ENCODE results near the gene PPFIA2.

PPFIA2 gene

DNA sequence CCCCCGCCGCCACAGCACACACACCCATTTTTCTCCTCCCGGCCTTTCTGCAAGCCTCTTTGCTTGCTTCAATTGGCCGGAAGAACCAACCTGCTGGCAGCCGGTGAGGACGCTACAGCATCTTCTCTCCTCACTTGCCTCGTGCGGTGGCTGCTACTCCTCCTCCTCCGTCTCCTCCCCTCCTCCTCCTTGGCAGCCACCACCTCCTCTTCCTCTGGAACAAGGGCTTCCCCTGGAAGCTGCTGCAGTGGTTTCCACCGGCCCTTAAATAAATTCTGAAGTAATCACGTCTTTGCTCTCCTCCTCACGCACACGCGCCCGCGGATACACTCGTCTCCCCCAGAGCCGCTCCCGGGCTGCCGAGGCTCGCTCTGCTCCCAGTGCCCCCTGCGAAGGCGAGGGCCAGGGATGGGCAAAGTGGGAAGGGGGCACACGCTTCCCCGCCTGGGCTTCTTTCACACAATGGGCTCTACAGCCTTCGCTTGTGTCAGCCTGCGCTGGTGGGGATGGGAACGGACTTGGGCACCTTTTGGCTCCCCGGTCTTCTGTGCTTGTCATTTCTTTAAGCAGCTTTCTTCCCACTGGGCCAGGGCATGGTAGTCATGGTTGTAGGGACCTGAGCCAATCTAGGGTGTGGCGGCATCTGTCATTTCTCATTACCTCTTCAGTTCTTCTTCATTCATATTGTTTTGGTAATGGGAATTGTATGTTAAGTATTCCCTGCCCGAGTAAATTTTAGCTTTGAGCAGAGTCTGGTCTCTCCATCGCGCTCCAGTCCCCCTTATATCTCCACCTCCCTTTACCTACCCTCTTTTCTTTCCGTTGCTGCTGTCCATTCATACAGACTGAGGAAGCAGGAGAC, at the start of gene PPFIA2:
TSS of gene PPFIA2 (minus strand) at position 161 of the 862 bp plus-strand sequence.
- DNase-seq (ENCODE audit: low read depth): no peak

DNA sequence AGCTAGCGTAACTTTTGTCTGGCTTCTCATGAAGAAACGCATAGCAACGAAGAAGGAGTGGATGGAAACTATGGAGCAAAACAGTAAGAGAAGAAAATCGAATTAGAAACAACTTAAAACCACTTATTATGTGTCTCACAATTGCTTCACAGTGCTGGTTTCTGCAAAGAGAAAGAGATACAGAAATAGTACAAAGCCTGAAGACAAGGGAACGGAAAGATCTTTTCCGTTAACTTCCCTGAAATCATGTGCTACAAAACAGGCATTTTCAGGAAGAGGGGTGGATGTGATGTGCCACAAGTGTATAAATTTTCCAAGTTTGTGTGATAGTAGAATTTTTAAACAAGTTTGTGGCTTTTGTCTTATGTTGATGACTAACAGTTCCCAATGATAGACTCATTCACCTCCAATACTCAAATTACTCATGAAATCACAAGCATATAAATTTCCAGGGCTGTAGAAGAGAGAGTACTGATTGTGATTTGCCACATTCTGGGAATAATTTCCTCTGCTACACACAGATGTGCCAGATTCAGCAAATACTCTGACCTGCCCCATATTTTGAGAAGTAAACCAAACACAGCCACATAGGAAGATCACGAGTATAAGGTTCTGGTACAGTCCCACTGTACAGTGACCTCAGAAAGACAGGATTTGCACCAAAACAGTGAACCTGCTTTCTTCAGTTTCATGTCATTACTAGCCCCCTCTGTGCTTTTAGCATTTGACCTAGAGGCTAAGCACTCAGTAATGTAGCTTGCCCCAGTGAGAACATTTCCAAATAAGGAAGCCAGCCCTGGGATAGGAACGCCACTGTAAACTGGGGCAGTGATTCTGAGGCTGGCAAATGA, 41.4 kb upstream of the PPFIA2 start:
- no peak for DNase-seq (ENCODE audit: low read depth)

DNA sequence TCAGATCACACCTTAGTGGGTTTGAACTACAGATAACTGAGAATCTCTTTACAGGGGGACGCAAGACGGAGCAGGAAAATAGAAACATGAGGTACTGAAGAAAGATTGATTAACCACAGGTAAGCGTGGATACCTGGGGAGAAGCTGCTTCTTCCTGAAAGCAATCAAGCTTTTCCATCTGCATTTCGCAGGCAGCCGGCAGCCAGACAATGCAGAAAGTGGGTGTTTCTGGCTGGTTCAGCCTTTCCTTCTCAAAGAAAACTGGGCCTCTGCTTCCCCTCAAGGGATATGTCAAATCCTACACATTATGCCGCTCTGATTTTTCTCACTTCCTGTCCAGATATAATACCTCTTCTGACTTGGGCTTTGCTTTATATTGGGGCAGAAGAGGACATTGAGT, 39.1 kb upstream of the PPFIA2 start:
- no peak for DNase-seq (ENCODE audit: low read depth)

DNA sequence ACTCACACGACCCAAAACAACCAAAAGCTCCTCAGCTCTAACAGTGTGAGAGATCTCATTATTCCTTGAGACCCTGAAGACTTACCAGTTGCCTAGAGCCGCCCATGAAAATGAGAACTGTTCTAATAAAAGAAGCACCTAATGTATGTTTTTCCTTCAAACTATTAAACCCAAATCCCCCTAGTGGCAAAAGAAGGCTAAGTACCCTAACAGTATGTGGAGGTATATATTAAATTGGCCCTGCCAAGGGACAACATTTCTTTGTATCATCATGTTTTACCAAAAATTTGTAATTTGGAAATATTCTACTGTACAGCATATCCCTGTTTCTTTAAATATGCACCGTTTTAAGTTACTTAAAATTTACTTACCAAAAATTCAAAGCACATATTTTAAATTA, 38.0 kb upstream of the PPFIA2 start:
- no peak for DNase-seq (ENCODE audit: low read depth)

DNA sequence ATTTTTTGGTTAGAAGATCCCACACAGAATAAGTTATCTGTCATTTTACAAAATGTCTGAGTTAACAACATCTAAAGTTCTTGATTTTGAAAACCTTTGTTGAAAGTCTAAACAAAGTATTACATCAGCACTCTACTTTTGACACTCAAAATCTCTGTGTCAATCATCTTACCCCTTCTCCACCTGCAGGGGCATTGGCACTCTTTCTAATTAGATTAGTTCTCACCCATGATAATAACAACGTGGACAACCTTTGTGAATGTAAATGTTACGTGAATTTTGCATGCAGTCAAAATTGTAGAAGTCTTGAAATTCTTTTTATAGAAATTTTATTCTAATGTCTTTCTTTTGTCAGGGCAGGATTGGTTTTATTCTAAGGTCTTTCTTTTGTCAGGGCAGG, 33.5 kb upstream of the PPFIA2 start:
- no peak for DNase-seq (ENCODE audit: low read depth)

DNA sequence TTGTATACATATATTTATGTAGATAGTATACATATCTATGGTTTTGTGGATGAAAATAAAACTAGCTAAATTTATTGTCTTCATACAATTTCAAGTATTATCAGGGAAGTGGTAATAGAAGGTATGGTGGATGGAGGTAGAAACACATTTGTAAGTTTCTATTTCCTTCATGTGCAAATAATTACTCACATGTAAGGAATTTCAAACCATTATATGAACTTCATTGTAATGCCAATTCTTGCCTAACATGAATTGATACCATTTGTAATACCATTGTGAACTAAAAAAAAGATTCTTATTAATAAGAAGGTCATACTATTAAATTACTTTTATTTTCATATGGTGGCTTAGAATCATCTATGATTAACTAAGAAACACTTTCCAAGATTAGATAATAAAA, 20.1 kb upstream of the PPFIA2 start:
- no peak for DNase-seq (ENCODE audit: low read depth)

DNA sequence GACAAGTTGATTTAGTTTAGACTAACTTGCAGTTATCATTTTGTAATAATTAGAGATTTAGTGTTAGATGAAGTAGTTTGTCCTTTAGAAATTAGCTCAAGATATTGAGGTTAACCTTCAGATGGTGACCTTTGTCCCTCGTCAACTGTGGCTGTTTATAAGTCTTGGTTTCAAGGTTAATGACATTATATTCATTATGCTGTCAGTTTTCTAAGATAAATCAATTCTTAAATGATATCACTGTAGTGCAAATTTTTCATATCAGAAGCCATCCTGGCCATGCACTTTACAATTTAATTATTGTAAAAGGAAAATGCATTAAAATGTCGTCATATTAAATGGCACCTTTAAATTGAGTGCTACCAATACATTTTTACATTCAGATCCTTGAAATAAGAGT, 19.6 kb upstream of the PPFIA2 start:
- no peak for DNase-seq (ENCODE audit: low read depth)

DNA sequence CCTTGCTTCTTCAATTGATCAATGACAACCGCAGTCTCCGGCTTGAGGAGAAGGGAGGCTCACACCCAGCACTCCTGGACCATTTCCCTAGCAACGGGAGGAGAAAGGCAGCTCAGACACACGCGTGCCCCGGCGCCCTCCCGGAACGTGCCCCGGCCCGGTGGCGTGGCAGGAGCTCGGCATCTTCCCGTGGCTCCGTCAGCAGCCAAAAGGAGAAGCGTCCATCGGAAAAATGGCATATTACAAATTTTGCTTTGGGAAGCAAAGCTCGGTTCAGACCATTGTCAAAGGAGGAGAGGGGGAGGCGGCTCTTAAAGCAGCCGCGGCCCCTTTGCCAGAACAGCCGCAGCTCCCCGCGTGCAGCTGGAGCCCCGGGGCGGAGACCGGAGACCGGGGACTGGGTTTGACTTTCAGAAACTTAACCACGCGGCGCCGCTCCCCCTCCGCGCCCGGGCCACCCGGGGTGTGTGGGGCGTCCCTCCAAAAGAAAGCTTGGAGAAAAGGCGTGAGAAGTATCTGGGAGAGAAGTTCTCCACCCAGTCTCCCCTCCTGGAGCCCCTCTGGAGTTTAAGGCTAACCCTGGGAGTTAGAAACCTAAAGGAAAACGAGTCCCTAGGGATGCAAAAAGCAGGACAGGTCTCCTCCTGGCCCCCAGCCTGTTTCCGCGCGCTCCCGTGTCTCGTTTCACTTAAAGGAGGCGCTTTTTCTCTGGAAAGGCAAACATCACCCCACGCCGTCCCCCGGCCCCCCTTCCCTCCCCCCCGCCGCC, 545 bp downstream of the PPFIA2 start:
- no peak for DNase-seq (ENCODE audit: low read depth)

DNA sequence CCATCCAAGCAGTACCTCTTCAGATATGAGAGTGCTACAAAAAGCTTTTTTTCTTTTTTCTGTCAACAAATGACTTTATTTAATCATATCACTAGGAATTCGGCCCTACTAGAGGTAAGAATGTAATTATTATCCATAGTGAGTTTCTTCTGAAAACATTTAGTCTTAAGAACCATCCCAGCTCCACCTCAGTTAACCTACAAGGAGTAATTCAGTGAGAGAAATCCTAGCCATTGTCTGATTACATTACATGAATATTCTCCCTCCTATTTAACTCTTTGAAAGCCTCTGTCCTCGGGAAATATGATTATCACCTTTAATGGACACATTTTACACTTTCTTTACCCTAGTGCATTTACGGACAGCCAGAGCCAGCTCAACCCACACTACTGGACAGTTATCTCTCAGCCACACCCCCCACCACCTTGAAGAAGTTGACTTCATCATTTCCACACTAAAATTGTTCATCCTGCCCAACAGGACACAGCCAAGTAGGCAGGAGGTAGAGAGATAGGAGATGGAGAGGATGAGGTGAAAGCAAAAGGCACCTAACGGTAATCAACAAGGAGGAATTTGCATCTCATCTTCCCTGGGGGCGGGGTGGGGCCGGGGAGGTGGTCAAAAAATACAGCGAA, 1.3 kb downstream of the PPFIA2 start:
- DNase-seq (ENCODE audit: low read depth): no peak

DNA sequence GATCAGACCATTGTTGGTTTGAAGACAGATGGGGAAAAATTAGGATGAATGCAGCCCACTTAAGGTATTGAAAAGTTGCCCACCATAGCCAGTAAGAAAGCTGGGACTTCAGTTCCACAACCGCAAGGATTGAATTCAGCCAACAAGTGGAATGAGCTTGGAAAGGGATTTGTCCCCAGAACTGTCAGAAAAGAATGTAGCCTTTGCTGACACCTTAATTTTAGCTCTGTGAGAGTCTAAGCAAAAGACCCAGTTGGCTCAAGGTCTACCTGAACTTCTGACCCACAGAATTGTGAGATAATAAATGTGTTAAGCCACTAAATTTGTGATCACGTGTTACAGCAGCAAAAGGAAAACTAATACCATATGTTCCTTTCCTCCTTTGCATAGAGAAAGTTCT, 29.4 kb downstream of the PPFIA2 start:
- DNase-seq (ENCODE audit: low read depth): no peak

DNA sequence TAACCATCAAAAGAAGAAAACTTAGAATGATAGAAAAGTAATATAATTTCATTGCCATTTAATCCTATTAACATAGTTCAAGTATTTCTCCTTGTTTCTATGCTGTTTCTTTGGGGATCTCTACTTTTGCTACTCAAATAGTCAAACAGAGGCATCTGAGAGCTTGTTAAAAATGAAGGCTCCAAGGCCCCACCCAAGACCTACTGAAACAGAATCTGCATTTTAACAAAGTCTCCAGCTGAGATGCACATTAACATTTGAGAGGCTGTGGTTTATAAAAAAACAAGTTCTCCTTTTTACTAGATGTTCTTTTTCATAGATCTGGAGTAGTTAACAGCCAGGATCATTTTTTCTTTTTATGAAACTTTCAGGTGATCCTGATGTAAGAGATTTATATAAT, 31.8 kb downstream of the PPFIA2 start:
- DNase-seq (ENCODE audit: low read depth): no peak

DNA sequence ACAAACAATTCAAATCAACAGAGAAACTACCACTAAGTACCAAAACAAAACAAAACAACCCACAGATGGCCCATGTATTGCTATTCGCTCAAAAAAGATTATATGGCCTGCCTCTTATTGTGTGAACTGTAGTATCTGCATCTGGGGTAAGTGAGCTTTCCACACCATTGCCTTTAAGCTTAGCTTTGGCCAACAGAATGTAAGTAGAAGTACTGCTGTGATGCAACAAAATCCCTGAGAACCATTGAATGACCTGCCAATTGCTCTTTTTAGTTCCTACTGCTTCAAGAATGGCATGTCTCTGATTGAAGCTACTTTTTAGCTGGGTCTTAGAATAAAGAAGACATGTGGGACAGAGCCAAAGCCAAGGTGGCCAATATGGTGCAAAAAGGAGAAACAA, 32.5 kb downstream of the PPFIA2 start:
- no peak for DNase-seq (ENCODE audit: low read depth)

DNA sequence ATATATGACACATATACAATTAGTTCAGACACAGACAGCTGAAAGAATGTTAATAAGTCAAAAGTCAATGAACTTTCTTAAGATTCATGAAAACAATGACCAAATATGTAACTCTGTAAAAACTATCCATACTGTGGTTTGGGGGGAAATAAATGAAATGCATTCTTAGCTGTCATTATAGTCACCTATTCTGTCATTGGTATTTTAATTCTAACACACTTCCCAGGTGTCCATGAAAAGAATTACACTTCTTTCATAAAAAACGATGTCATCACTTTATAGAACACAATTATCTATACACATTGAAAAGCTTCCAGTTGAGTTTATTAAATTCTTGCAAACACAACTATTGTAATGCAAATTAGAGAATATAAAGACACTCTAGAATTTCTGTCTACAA, 35.8 kb downstream of the PPFIA2 start:
- DNase-seq (ENCODE audit: low read depth): no peak

DNA sequence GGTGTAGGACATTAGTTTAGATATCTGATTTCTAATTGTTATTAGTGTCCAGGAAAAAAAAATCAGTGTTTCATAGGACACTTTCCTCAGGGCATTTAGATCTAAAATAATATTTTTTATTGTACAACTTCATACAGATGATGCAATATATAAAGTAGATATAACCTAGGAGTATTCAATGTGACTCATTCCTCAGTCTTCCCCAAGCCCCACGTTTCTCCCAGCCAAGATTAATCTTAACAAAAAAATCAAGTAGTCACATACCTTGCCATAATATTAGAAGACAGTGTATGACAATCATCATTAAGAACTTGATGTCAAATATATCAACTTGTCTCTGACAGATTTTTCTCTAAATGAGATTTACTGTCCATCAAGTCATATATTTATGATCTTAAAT, 37.1 kb downstream of the PPFIA2 start:
- DNase-seq (ENCODE audit: low read depth): no peak

DNA sequence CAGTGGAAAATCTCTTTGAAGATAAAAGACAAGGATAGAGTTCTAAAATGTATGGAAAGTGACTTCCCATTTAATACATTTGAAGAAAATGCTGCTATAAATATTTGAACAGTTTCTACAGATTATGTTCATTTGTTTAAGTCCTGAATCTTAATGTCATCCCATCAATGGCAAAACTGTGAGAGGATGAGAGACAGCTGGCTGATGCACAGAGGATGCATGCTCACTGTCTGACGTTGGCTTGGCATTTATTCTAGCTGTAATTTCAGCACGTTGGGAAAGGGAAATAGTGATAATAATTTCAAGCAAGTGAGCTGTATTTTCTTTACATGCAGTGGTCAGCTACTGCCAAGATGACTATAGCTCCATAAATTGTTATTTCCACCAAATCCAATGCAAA, 40.5 kb downstream of the PPFIA2 start:
- DNase-seq (ENCODE audit: low read depth): no peak

DNA sequence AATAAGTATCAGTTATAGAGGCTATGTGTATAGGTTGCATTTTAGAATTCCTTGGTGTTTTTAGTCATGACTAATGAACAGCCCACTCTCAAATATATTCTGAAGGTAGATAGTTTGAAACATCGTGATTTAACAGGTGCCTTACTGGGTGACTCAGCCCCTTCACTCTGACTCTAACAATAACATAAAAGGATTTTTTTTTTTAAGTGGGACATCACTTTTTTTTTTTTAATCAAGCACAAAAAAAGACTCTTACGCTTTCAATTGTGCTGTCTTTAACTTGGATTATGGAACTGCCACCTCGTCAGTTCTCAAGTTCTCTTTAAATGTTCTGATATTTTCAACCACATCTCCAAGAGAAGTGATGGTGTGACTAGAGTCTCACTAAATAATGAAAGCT, 46.6 kb downstream of the PPFIA2 start:
- DNase-seq (ENCODE audit: low read depth): no peak

DNA sequence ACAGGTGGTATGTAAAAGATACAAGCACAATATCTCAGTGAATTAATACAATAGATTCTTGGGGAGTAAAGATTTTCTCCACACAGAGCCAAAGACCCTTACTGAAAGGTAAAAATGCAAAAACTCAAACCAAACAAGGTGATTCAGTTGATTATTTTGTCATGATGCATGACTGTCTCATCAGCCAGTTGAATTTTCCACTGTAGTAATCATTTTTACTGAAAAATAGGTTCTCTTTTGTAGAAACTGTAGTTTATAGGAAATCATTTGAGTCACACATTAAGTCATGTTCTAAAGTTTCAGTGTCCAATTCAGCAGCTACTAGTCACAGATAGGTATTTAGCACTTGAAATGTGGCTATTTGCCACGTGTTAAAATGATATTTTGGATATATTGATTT, 53.6 kb downstream of the PPFIA2 start:
- DNase-seq (ENCODE audit: low read depth): no peak

DNA sequence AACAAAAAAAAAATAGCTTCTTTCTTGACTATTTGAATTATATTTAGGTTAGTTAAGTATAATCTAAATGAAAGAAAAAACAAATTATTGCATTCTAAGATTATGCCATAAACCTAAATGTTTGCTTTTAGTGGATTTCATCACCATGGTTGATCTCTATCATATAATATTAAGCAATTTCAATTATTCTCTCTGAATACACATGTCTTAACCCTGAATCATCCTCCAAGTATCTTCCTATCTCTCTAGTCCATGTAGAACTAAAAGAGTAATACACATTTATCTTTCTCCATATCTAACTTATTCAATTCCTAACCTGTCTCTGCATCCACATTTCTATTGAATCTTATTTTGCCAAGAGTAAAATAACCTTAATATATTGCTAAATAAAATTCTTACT, 59.6 kb downstream of the PPFIA2 start:
- no peak for DNase-seq (ENCODE audit: low read depth)

DNA sequence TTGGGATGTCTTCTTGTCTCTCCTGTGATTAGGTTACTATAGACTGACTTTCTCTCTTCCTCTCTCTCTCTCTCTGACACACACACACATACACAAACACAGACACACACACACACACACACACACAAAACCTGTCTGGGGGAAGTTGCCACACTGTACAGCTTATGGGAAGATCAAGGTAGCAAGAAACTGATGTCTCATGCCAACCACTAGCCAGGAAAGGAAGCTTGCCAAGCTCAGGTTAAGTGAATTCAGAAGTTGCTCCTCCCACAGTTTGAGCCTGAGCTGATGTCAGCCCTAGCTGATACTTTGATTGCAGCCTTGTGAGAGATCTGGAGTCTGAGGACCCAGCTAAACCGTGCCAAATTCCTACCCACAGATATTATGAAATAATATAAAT, 67.1 kb downstream of the PPFIA2 start:
- no peak for DNase-seq (ENCODE audit: low read depth)

DNA sequence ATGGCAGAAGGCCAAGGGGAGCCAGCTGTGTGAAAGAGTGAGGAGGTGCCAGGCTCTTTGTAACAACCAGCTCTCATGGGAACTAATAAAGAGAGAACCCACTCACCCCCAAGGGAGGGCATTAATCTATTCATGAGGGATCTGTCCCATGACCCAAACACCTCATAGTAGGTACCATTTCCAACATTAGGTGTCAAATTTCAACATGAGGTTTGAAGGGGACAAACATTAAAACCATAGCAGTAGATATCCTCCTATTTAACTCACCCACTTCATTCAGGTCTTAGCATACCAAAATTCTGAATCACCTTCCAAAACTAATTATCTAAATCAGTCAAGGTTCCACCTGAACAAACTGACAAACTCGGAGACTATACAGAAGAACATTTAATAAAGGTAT, 75.3 kb downstream of the PPFIA2 start:
- DNase-seq (ENCODE audit: low read depth): no peak

DNA sequence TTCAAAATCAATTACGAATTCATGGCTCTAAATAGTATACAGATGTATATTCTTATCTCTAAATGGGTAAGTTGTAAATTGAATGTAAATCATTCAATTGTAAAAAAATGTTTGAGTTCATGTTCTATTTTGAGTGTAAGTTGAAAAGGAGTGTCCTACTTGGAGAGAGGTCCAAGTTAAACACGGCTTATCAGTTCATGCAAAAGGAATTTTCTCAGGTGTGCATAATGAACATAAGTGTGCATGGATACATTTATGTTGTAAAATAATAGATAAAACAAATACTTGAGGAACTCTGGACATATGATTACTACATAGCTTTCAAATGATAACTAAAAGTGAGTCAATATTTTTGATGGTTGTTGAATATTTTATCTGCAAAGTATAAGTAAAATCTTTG, 79.5 kb downstream of the PPFIA2 start:
- DNase-seq (ENCODE audit: low read depth): no peak

DNA sequence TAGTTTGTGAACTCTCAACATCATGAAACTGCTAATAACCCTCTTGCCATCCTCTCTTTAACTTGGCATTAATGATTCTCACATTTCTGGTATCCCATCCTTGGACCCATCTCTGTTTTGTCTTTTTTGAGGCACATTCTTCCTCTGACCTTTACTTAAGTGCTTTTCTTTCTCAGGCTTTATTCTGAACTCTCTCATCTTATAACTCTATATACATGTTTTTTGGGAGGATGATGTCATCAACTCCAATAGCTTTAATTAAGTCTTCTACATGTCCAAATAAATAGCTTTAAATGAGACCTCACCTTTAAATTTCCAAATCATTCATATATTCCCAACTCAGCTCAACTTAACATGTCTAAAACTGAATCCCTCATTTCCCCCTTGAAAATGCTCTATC, 88.4 kb downstream of the PPFIA2 start:
- DNase-seq (ENCODE audit: low read depth): no peak
